ENCODE results near the gene MYL5.

MYL5 gene

DNA sequence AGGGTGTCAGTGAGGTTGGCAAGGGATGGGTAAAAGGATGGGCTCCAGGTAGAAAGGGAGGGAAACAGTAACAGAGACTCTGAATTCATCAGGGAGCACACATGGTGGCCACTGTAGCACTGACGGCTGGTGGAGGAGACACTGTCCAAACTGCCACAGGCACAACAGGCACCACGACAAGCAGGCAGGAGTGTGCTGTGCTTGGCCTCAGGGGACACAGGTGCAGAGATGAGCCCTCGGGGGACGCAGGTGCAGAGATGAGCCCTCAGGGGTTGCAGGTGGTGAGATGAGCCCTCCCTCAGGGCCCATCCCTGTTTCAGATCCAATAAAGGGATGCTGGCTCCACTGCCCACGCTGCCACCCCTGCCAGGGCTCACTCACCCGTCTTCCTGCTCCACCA, 41.4 kb upstream of the MYL5 start:
- TF ChIP-seq GATA2 (IDR thresholded peaks at IDR 0.05; ENCODE audit: low read depth, low read length) (no peak), GATA3 (IDR thresholded peaks at IDR 0.05; ENCODE audit: low read depth, low read length) (no peak)

DNA sequence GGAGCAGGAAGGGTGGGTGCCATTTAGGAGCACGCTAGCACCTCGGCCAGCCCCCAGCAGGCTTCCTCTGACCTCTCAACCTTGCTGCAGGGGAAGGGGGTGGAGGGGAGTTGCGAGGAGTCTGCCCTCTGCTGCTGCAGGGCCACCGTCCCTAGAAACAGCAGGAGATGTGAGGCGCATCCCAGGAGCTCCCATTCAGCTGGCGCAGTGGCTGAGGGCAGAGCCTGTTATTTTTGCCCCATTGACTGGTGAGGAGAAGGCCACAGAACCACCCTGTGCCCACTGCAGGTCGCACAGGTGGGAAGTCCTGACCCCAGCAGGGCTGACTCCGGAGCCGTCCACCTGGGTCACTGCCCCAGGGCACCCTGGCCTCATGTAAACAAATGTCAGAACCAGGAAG, 40.9 kb upstream of the MYL5 start:
- no peak for TF ChIP-seq GATA2 (IDR thresholded peaks at IDR 0.05; ENCODE audit: low read depth, low read length)
- no peak for TF ChIP-seq GATA3 (IDR thresholded peaks at IDR 0.05; ENCODE audit: low read depth, low read length)

DNA sequence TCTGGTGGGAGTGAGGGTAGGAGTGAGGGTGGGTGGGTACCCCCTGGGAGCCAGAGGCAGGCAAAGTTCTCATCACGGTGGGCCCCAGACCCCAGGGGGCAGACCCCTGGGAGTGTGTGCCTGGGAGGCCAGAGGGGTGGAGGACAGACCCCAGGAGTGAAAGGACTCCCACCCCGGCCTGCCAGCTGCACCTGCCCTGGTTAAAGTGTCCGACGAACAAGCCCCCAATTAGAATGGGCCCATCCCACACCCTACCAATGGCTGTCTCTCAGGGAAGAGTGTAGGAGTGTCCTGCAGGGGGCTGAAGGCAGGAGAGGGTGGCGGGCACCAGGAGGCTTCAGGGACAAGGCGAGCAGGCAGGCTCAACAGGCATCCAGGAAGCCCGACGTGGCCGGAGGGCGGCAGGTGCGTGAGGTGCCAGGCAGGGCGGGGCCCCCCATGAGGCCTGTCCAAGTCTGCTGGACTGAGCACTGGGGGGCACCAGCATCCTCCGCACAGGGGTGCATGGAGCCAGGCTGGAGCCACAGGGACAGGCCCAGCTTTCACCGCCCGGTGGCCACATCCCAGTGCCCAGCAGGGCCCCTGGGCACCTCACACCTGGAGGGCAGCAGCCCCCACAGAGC, 40.3 kb upstream of the MYL5 start:
- TF ChIP-seq GATA3 (IDR thresholded peaks at IDR 0.05; ENCODE audit: low read depth, low read length) (no peak), GATA2 (IDR thresholded peaks at IDR 0.05; ENCODE audit: low read depth, low read length) (no peak)

DNA sequence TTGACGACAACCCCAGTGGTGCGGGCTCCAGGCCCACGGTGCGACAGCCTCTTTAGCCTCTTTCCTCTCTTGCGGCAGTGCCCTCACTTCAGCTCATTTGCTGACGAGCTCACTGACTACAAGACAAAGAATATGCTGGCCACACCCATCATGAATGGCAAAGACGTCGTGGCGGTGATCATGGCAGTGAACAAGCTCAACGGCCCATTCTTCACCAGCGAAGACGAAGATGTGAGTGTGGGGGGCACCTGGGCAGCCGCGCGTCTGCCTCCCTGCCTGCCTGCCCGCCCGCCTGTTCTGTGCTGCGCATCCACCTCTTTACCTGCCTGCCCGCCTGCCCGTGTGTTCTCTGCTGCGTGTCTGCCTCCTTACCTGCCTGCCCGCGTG, 39.8 kb upstream of the MYL5 start:
- TF ChIP-seq GATA2 (IDR thresholded peaks at IDR 0.05; ENCODE audit: low read depth, low read length) (no peak), GATA3 (IDR thresholded peaks at IDR 0.05; ENCODE audit: low read depth, low read length) (no peak)

DNA sequence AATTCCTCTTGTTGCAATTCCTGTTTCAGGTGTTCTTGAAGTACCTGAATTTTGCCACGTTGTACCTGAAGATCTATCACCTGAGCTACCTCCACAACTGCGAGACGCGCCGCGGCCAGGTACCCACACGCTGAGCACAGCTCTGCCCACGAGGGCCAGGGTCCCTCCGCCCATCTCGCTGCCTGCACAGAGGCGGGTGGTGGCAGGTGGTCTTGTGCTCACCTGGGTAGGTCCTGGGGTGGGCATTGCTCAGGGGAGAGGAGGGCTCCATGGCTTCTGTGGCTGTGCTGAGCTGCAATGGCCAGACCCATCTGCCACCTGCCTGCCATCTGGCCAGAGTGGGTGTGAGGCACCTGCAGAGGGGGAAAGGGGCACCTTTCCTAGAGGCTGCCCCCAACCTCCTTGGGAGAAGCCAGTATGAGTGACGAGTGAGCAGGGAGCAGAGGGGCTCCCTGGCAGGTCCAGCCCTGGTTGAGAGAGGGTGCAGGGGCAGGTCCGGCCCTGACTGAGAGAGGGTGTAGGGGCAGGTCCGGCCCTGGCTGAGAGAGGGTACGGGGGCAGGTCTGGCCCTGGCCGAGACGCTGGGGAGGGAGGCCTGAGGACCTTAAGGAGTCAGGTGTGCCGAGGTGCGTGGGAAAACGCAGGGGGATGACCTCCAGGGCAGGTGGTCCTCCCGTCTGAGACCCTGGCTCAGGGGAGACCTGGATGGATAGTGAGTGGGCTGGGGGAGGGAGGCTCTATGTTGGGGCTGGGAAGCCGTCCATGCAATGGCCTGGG, 38.3 kb upstream of the MYL5 start:
- TF ChIP-seq GATA3 (IDR thresholded peaks at IDR 0.05; ENCODE audit: low read depth, low read length), result no peak
- no peak for TF ChIP-seq GATA2 (IDR thresholded peaks at IDR 0.05; ENCODE audit: low read depth, low read length)

DNA sequence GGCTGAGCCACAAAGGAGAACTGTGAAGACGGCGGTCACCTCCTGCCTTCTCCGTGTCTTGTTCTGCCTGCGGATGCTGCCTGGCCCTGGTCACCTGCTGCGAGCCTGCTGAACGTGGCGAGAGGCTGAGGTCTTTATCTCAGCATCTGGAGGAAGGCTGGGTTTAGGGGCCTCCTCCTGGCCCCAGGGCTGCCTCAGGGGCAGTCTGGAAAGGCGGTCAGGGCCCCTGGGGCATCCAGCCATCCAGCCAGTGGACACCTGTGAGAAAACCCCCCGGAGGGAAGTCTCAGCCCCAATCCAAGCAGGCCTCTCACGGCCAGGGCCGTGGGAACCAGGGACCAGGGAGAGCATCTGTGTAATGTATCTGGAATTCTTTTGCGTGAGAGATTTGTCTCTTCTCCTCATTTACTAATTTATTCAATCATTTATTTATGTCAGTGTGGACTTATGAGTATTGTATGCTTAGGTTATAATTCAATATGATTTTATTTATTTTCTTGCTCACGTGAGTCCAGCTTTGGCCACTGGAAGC, 37.6 kb upstream of the MYL5 start:
- TF ChIP-seq GATA2 (IDR thresholded peaks at IDR 0.05; ENCODE audit: low read depth, low read length) (no peak), GATA3 (IDR thresholded peaks at IDR 0.05; ENCODE audit: low read depth, low read length) (no peak)

DNA sequence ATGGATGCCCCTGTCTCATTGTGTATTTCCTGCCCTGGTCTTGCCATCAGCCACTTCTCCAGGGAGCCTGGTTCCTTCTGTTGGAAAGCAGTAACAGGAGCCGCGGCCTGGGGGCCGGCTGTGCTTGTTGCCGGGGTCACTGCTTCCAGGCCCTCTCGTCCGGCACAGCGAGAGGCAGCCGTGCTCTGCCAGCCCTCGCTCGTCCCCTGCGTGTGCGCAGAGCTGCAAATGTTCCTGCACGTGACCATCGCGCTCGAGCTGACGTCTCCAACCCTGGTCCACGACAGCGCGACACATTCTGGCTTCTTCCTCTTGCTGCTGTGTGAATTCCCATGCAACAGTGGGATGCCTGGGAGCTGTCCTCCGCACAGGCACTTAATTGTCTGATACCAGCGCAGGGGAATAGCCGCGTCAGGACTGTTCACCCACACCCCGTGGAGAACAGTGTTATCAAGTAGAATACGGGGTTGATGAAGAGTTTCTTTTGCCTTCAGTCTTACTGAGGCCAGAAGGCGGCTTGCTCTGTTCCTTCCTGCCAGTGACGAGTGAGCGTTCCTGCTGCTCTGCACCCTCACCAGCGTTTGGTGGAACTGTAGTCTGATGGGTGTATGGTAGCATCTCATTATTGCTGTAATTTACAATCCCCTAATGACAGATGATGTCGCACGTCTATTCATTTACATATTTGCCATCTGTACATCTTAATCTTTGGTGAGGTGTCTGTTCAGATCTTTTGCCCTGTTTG, 36.6 kb upstream of the MYL5 start:
- TF ChIP-seq GATA2 (IDR thresholded peaks at IDR 0.05; ENCODE audit: low read depth, low read length) (no peak), GATA3 (IDR thresholded peaks at IDR 0.05; ENCODE audit: low read depth, low read length) (no peak)

DNA sequence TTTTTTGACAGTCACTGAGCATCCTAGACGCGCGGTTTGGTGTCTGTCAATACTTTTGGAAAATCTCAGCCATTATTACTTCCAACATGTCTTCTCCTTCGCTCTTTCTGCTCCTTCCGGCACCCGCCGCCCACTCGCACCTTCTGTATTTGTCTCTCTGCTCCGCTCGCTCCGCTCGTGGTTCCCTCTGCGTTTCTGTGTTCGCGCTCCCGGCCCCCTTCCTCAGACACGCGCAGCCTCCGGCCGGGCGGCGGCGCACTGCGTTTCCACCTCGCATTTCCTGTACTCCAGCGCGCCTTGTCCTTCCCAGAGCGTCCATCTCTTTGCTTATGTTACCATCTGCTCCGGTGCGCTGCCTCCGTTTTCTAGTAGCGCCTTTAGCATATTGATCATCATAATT, 27.9 kb upstream of the MYL5 start:
- TF ChIP-seq GATA2 (IDR thresholded peaks at IDR 0.05; ENCODE audit: low read depth, low read length), result no peak

DNA sequence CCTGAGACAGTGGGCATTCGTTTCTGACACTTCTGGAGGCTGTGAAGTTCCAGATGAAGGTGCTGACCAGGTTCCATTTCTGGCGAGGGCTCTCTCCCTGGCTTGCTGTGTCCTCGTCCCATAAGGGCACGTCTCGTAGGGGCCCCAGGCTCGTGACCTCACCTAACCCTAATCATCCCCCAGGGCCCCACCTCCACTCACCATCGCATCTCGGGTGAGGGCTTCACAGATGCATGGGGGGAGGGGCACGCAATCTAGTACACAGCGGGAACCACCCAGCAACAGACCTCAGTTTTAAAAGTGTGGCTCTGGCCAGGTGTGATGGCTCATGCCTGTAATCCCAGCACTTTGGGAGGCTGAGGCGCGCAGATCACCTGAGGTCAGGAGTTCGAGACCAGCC, 26.9 kb upstream of the MYL5 start:
- TF ChIP-seq GATA3 (IDR thresholded peaks at IDR 0.05; ENCODE audit: low read depth, low read length) (no peak), GATA2 (IDR thresholded peaks at IDR 0.05; ENCODE audit: low read depth, low read length) (no peak)

DNA sequence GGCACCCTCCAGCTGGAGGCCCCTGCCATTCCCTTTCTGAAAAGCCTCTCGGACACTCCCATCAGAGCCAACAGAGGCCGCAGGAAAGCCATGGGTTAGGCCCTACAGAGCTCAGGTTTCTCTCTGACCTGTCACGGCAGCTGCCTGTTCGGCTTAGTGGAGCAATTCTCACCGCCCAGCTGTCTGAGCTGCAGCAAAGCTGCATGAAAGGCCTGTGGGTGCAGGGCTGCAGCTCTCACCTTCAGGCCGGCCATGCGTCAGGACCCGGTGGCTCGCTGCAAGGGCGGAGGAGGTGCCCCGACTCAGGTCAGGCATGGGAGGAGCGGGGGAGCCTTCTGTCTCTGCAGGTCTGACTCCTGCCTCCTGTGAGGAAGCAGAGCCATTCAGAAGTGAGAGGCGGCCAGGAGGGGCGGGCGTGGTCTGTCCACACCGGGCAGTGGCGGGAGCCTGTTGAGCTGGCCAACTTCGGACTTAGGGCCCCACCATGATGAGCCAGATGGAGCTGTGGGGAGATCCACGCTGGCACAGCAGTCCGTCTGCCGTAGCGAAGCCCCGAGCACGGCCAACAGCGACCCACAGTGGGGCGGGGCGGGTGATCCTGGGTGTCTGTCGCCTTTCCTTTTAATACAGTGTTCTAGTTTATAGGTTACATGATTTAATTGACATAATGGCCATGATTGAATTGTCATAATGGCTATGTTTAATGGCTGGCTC, 25.6 kb upstream of the MYL5 start:
- no peak for TF ChIP-seq GATA2 (IDR thresholded peaks at IDR 0.05; ENCODE audit: low read depth, low read length)
- TF ChIP-seq GATA3 (IDR thresholded peaks at IDR 0.05; ENCODE audit: low read depth, low read length), result no peak

DNA sequence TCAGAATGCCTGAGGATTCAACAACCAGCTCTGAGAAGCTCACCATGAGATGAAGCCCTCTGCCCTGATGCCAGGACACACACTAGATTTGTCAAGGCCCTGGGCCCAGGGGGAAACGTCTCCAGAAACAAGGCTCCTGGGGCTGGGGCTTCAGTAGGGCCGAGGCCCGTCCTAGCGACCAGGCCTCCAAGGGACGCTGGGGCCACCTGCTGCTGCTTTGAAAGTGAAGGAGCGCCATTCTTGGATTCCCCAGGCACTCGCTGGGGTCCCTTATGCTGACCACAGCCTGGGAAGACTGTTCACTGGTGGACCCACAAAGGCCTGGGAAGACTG, 25.1 kb upstream of the MYL5 start:
- no peak for TF ChIP-seq GATA2 (IDR thresholded peaks at IDR 0.05; ENCODE audit: low read depth, low read length)
- TF ChIP-seq GATA3 (IDR thresholded peaks at IDR 0.05; ENCODE audit: low read depth, low read length), result no peak

DNA sequence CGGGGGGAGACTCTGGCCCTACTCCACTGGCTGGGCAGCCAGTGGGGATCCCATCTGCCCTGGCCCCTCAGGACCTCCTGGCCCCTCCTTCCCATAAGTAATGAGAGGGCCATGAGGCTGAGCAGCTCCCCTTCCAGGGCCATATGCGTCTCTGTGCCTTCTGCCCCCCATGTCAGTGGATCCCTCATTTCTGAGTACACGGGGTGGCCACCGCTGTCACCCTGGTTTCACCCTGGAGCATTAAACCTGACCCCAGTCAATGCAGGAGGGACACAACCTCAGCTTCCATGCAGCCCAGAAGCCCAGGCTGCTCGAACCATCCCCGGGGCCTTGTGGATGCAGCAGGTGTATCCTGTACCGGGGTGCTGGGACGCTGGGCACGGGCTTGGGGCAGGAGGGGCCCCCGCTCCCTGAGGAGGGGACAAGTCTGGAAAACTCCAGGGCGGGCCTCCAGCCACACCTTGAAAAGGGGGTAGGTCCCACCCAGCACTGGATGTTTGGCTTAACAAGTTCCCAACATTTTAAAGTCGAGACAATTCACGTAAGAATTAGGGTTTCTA, 24.5 kb upstream of the MYL5 start:
- TF ChIP-seq GATA3 (IDR thresholded peaks at IDR 0.05; ENCODE audit: low read depth, low read length), result no peak
- no peak for TF ChIP-seq GATA2 (IDR thresholded peaks at IDR 0.05; ENCODE audit: low read depth, low read length)

DNA sequence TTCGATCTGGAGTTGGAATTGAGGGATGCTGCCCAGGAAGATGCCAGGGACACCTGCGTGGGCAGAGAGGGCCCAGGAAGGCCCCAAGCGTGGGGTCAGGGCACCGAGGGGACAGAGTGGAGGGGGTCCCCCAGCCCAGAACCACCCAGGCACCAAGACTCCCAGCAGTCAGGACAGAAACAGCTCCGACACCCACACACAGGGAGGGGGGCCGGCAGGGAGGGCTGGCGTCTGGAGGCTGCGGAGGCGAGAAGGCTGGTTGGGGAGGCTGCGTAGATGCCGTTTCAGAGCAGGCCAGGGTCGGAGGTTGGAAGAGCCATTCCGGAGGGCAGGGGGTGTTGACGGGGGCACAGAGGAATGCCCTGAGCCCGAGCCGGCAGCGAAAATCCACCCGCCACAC, 23.9 kb upstream of the MYL5 start:
- TF ChIP-seq GATA3 (IDR thresholded peaks at IDR 0.05; ENCODE audit: low read depth, low read length) (no peak), GATA2 (IDR thresholded peaks at IDR 0.05; ENCODE audit: low read depth, low read length) (no peak)
